Vagina (tissue), 2 donors: ENCODE data around the gene REV1.

Experiments
- POLR2A ChIP-seq, 2 donors: fragments of 450-650 bp; IDR thresholded peaks; one replicate each; pipeline ENCODE4 v1.6.1; 2017; ENCODE audit warnings: antibody characterized with exemption in 2 of 2, mild to moderate bottlenecking in 2 of 2, moderate library complexity in 2 of 2
- POLR2AphosphoS5 ChIP-seq, 2 donors: sonication (generic); formaldehyde crosslinking; IDR thresholded peaks; one replicate each; pipeline ENCODE4 v1.9.0; 2017; ENCODE audit warnings: antibody characterized with exemption in 2 of 2, mild to moderate bottlenecking in 2 of 2, low read depth in 1 of 2; ENCODE audit not compliant: insufficient read depth in 1 of 2
- TF ChIP-seq, protein P1 (sequence below), 3 experiments: fragments of 450-650 bp in 2 of 3; fragments of 200-600 bp in 1 of 3; sonication (generic) in 1 of 3; IDR thresholded peaks; one replicate each; pipeline ENCODE4 v1.5.1; 2017 to 2019; ENCODE audit warnings: antibody characterized with exemption in 3 of 3, mild to moderate bottlenecking in 2 of 3, moderate library complexity in 2 of 3

- TF ChIP-seq POLR2A (IDR thresholded peaks at IDR 0.05) (no peak), POLR2AphosphoS5 (IDR thresholded peaks at IDR 0.05; ENCODE audit: insufficient read depth in 1 of 2, low read depth in 1 of 2) (no peak)
- TF ChIP-seq, protein P1, sequence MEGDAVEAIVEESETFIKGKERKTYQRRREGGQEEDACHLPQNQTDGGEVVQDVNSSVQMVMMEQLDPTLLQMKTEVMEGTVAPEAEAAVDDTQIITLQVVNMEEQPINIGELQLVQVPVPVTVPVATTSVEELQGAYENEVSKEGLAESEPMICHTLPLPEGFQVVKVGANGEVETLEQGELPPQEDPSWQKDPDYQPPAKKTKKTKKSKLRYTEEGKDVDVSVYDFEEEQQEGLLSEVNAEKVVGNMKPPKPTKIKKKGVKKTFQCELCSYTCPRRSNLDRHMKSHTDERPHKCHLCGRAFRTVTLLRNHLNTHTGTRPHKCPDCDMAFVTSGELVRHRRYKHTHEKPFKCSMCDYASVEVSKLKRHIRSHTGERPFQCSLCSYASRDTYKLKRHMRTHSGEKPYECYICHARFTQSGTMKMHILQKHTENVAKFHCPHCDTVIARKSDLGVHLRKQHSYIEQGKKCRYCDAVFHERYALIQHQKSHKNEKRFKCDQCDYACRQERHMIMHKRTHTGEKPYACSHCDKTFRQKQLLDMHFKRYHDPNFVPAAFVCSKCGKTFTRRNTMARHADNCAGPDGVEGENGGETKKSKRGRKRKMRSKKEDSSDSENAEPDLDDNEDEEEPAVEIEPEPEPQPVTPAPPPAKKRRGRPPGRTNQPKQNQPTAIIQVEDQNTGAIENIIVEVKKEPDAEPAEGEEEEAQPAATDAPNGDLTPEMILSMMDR (IDR thresholded peaks at IDR 0.05): no peak
Measured at GRCh38 chr2:99522157-99522556, 32.3 kb upstream of the REV1 start.
